HUES48 (cell line): ENCODE measurements around the gene TPSG1.
"Not testable (repeated sequence)": the region's sequence is repeated elsewhere in the genome, so short reads cannot be mapped to it uniquely, and the experiment has no call there.

Experiments
- H3K27ac ChIP-seq: one replicate; pipeline ENCODE4 v1.7.0; 2013; ENCODE audit warnings: low read depth, low read length, inconsistent platforms
- H3K27me3 ChIP-seq: 2 replicates; pipeline ENCODE4 v1.6.1; 2013; ENCODE audit warnings: mild to moderate bottlenecking, low read length; ENCODE audit not compliant: control insufficient read depth, insufficient read depth
- H3K36me3 ChIP-seq: 2 replicates; pipeline ENCODE4 v1.6.1; 2013; ENCODE audit warnings: low read length; ENCODE audit not compliant: control insufficient read depth, insufficient read depth
- H3K4me1 ChIP-seq: 2 replicates; pipeline ENCODE4 v1.6.1; 2013; ENCODE audit warnings: mild to moderate bottlenecking, low read length; ENCODE audit not compliant: control insufficient read depth, insufficient read depth
- H3K4me3 ChIP-seq: 2 replicates; pipeline ENCODE4 v1.5.1; 2013; ENCODE audit warnings: mild to moderate bottlenecking, low read depth, low read length
- H3K9ac ChIP-seq: 2 replicates; pipeline ENCODE4 v1.6.1; 2013; ENCODE audit warnings: mild to moderate bottlenecking, low read depth, low read length, moderate library complexity
- H3K9me3 ChIP-seq: 2 replicates; pipeline ENCODE4 v1.6.1; 2013; ENCODE audit warnings: low read length; ENCODE audit not compliant: control insufficient read depth, insufficient read depth

Gene TPSG1

DNA sequence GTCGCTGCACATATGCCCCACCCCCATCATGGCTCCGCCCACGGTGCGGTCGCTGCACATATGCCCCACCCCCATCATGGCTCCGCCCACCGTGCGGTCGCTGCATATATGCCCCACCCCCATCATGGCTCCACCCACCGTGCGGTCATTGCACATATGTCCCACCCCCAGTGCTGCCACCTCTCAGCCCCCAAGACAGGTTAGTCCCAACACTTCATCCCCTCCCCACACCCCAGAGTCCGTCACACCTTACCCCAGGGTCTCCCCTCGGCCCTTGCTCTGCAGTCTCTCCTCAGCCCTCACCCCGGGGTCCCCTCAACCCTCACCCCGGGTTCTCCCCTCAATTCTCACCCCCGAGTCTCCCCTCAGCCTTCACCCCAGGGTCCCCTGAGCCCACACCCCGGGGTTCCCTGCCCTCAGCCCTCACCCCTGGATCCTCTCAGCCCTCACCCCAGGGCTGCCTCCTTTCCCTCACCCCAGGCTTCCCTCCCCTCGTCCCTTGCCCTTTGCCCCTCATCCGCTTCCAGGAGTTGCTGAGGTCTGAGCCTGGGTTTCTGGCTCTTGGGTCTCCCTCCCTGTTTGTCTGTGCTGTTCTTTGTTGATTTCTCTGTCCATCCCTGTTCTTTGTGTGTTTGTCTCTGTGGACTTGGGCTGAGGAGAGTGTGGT lies 25.6 kb downstream of the TPSG1 start:
- Histone ChIP-seq H3K4me1 (no peaks in the 10 kb centered on the region), H3K4me3 (no peak overlapping the region), H3K9ac (no peak overlapping the region), H3K36me3 (peaks cover 18% of the 10 kb centered on the region), H3K27ac (no peak overlapping the region), H3K9me3 (no peaks in the 10 kb centered on the region), H3K27me3 (no peaks in the 10 kb centered on the region)

DNA sequence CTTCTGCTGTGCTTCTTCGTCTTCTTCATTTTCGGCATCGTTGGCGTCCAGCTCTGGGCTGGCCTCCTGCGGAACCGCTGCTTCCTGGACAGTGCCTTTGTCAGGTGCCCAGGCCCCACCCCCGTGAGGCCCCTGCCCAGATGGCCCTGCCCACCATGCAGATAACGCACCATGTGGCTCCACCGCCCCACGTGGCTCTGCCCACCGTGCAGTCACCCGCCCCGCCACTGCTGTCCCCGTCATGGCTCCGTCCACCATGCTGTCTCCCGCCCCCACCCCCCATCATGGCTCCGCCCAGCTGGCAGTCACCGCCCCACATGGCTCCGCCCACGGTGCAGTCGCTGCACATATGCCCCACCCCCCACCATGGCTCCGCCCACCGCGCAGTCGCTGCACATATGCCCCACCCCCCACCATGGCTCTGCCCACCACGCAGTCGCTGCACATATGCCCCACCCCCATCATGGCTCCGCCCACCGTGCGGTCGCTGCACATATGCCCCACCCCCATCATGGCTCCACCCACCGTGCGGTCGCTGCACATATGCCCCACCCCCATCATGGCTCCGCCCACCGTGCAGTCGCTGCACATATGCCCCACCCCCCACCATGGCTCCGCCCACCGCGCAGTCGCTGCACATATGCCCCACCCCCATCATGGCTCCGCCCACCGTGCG lies 26.3 kb downstream of the TPSG1 start:
- H3K4me3 ChIP-seq, H3K9ac ChIP-seq, H3K4me1 ChIP-seq, H3K27me3 ChIP-seq, H3K9me3 ChIP-seq, H3K27ac ChIP-seq: not testable (repeated sequence)
- peaks cover 18% of the 10 kb centered on the region for H3K36me3 ChIP-seq

DNA sequence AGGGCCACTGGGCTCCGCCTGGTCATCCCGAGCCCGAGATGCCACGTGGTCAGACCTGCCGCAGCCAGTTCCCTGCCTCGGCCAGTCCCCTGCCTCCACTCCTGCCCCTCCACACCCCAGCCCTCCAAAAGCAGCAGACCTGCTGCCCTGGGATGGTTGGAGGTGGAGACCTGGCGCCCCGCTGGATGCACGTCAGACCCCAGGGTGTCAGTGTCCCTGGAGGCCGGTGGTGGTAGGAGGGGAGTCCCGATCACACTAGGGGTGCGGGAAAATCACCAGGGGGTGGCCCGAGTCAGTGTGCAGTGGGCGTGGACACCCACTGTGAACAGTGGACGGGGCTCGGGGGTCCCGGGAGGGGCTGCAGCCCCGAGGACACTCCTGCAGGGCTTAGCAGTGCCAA lies 26.9 kb downstream of the TPSG1 start:
- Histone ChIP-seq H3K4me3 (no peak overlapping the region), H3K27ac (no peak overlapping the region), H3K9me3 (no peaks in the 10 kb centered on the region), H3K36me3 (peaks cover 18% of the 10 kb centered on the region), H3K4me1 (no peaks in the 10 kb centered on the region), H3K9ac (no peak overlapping the region), H3K27me3 (no peaks in the 10 kb centered on the region)

DNA sequence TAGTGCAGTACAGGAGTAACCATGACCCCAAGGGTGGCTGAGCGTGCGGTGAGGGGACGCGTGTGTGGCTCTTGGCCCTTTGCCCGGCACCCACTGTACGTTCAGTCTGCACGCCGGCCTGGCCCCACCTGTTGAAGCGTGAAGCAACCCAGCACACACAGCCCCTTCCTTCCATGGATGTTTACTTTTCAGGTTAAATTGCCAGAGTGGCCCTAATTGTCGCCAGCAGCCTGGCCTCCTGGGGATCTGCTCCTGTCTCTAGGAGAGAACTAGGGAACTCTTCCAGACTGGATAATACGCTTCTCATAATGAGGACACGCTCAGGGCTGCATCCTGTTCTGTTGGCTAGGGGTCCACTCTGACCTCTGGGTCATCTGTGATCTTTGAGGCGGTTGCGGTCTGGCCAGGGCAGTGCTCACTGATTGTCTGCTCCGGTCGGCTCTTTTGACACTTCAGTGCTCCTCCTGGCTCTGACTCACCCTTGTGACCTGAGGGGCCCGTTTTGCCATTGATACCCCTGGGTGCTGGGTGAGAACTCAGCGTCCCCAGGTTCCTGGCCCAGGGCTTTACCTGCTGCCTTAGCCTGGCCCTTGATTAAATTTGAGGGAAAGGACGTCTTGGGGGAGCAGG lies 27.7 kb downstream of the TPSG1 start:
- Histone ChIP-seq H3K4me3 (no peak overlapping the region), H3K27me3 (no peaks in the 10 kb centered on the region), H3K4me1 (no peaks in the 10 kb centered on the region; the same call in 1 of the 2 replicates)

DNA sequence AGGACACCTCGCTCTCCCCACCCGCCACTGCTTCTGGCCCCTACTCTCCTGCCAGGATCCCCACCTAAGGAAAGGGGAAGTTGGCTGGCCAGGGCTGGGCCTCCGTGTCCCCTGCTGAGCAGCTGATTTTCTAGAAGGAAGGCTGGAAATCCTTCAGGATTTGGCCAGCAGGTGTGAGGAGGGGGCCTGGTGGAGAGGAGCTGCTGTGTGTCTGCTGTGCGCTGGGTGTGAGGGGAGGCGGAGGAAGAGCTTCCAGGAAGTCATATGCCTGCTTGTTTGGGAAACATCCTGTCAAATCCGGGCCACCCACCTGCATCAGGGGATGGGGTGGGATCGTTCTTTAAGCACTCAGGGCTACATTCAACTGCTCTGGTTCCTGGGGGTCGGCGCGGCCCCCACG lies 28.6 kb downstream of the TPSG1 start:
- H3K27me3 ChIP-seq: no peaks in the 10 kb centered on the region
- no peaks in the 10 kb centered on the region for H3K9me3 ChIP-seq
- H3K4me3 ChIP-seq: no peak overlapping the region
- H3K36me3 ChIP-seq: peaks cover 10% of the 10 kb centered on the region
- H3K27ac ChIP-seq: no peak overlapping the region
- no peaks in the 10 kb centered on the region; the same call in 1 of the 2 replicates for H3K4me1 ChIP-seq
- no peak overlapping the region for H3K9ac ChIP-seq

More for the DNA sequence above, 27.7 kb downstream of the TPSG1 start:
- Histone ChIP-seq H3K9ac (no peak overlapping the region), H3K9me3 (no peaks in the 10 kb centered on the region), H3K27ac (no peak overlapping the region), H3K36me3 (peaks cover 16% of the 10 kb centered on the region)

DNA sequence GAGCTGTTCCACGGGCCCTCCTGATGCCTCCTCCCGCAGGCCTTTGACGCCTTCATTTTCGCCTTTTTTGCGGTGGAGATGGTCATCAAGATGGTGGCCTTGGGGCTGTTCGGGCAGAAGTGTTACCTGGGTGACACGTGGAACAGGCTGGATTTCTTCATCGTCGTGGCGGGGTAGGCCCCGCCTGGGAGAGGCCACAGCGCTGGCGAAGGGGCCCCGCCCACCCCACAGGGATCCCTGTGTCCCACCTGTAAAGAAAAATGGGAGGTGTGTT lies 29.7 kb downstream of the TPSG1 start:
- H3K4me1 ChIP-seq: no peaks in the 10 kb centered on the region; the same call in 1 of the 2 replicates
- H3K36me3 ChIP-seq: peaks cover 4% of the 10 kb centered on the region
- H3K27ac ChIP-seq: no peak overlapping the region
- H3K27me3 ChIP-seq: no peaks in the 10 kb centered on the region
- no peak overlapping the region for H3K9ac ChIP-seq
- H3K4me3 ChIP-seq: no peak overlapping the region
- no peaks in the 10 kb centered on the region for H3K9me3 ChIP-seq

DNA sequence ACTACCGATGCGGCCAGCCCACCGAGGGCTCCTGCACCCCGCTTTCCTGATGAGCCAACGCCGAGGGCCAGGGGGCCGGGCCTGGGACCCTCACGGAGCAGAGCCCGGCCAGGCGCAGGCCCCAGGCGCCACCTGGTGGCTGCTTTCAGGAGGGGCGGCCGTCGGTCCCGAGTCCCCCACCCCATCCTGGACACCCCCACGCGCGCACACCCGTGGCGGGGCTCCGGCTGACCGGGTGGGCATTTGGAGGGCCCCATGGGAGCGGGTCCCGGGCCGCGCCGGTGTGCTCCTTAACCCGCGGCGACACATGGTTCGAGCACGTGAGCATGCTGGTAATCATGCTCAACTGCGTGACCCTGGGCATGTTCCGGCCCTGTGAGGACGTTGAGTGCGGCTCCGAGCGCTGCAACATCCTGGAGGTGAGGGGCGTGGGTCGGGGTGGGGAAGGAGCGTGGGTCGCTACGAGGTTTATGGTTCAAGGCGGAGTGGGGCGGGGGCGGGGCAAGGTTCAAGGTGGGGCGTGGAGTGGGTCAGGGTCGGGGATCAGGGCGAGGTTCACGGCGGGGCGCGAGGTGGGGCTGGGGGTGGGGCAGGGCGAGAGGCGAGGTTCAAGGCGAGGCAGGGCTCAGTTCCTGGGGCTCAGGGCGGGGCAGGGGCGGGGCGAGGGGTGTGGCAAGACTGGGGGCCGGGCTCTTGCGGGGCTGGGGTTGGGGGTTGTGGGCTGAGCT lies 30.2 kb downstream of the TPSG1 start:
- Histone ChIP-seq H3K9me3 (no peaks in the 10 kb centered on the region), H3K36me3 (no peaks in the 10 kb centered on the region), H3K27me3 (no peaks in the 10 kb centered on the region), H3K9ac (no peak overlapping the region), H3K27ac (no peak overlapping the region), H3K4me3 (no peak overlapping the region), H3K4me1 (no peaks in the 10 kb centered on the region; the same call in 1 of the 2 replicates)

DNA sequence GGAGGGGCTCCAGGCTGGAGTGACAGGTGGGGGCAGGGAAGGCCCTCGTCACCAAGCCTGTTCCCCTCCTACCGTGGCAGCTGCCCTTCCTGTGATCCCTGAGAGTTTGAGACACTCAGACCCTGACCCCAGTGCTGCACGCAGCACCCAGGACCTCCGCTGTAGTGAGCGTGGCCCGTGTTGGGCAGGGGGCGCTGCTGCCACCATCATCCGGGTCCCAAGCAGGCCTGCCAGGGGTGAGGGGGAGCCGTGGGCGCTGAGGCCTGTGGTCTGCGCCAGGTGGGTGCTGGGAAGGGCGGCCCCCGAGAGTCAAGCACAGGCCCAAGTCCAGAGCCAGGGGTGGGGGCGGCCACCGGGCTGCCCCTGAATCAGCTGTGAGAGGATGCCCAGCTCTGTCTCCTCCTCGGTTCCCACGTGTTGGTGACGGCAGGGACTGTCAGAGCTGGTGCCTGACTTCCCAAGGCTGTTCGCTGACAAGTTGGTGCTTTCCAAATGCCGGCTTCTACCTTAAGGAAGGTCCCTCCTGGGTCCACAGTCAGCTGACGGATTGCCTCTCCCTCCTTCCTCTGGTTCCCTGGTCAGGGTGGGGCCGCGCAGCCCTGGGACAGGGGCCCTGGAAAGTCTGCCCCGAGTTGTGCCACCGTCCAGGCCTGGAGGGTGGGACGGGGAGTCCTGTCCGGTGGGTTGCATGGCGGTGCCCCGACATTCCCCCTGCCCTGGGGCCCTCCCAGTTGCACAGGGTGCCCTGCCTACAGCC lies 31.1 kb downstream of the TPSG1 start:
- H3K4me3 ChIP-seq: no peak overlapping the region

DNA sequence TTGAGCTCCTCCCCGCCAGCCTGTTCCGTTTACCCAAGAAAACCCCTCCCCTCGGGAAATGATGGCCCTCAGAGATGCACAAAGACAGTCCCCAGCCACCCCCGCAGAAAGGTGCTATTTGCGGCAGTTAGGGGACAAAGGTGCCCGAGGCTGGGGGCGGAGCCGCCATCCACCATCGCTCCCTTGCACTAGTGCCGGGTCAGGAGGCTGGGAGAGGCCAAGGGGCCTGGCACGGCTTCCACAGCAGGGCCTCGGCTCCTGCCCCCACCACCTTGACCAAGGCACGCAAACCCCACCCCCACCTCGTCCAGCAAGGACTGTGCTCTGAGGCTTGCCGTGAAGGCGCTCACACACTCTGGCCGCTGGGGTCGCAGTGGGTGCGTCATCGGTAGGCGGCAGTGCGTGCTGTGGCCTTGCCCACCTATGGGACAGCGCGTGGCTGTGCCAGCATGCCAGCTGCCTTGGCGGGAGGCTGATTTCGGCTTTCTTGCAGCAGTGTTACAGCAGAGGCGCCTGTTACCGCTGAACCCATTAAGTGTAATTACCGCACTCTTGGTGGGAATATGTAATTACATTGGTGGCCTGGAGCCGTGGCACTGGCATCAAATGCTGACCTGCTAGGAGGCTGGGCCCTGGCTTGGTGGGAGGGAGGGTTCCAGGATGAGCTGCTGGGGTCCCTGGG lies 31.8 kb downstream of the TPSG1 start:
- no peaks in the 10 kb centered on the region for H3K36me3 ChIP-seq
- H3K9me3 ChIP-seq: no peaks in the 10 kb centered on the region
- H3K27ac ChIP-seq: no peak overlapping the region
- H3K27me3 ChIP-seq: no peaks in the 10 kb centered on the region
- no peaks in the 10 kb centered on the region; the same call in 1 of the 2 replicates for H3K4me1 ChIP-seq
- no peak overlapping the region for H3K9ac ChIP-seq
- no peak overlapping the region for H3K4me3 ChIP-seq

More for the DNA sequence above, 31.1 kb downstream of the TPSG1 start:
- Histone ChIP-seq H3K27ac (no peak overlapping the region), H3K36me3 (no peaks in the 10 kb centered on the region), H3K9me3 (no peaks in the 10 kb centered on the region), H3K27me3 (no peaks in the 10 kb centered on the region), H3K4me1 (no peaks in the 10 kb centered on the region; the same call in 1 of the 2 replicates), H3K9ac (no peak overlapping the region)

DNA sequence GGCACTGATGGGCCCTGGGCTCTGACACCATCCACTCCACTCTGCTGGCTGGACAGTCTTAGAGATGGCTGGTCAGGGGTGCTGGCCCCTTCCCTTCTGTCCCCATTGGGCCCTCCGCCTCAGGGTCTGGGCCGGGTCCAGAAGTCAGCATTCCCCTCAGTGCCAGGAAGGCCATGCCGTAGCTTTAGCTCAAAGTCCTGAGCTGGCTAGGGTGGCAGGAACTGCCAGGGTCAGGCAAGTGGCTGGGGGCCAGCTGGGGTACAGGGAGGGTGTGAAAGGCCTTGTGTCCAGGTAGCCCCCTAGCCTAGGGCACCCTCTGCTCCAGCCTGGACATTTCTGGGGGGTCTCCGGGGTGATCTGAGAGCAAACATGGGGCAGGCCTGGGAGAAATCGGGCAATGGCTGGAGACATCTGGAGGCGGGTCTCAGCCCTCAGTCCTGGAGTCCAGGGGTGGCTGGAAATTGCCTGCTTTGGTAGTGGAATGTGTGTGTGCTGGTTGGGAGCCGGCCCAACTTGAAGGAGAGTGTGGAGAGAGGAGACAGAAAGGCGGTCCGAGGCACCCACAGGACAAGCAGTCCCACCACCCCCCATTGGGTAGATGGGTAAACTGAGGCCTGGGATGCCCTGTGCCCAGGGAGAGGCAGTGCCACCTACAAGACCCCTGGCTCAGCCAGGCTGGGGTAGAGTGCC lies 32.5 kb downstream of the TPSG1 start:
- Histone ChIP-seq H3K9ac (no peak overlapping the region; the same call in 1 of the 2 replicates), H3K4me1 (no peaks in the 10 kb centered on the region; the same call in 1 of the 2 replicates), H3K4me3 (no peak overlapping the region), H3K27ac (peak overlapping the region; percentile 18), H3K9me3 (no peaks in the 10 kb centered on the region), H3K27me3 (no peaks in the 10 kb centered on the region), H3K36me3 (no peaks in the 10 kb centered on the region)
